MCF 10A (cell line): Measurements from ENCODE around the gene CBY1. TPM values are rescaled to one million over a fixed set of nuclear protein-coding genes. Genes with fewer than 3 reads are reported as not detected.
"Not testable (repeated sequence)": the region's sequence is repeated elsewhere in the genome, so short reads cannot be mapped to it uniquely, and the experiment has no call there.

ENCODE experiments used
- BruUV-seq: library from RNA; stranded (reverse); fragments of 400-500 nt; replicated peaks from 2 replicates; lab custom pipeline; 2021; lab: Mats Ljungman, UMichigan
- CTCF ChIA-PET: fragments of 300-600 bp; sonication (Branson Sonifier 250); formaldehyde crosslinking; extraction: SDS; loops from one replicate; lab custom pipeline; 2021; ENCODE audit warnings: antibody characterized with exemption, inconsistent platforms; lab: Yijun Ruan, JAX
- POLR2A ChIA-PET: fragments of 300-600, 350-650 bp; sonication (Branson Sonifier 250); formaldehyde crosslinking; extraction: SDS; loops from one replicate; lab custom pipeline; 2020; ENCODE audit warnings: antibody characterized with exemption, inconsistent platforms; lab: Yijun Ruan, JAX
- DNase-seq: peaks from one replicate; pipeline ENCODE4 v3.0.0-alpha.2; 2018; ENCODE audit not compliant: unreplicated experiment
- H3K27ac Mint-ChIP-seq: one replicate; pipeline ENCODE4 v1.8.0; 2022; ENCODE audit warnings: mild to moderate bottlenecking, low read depth, mixed read lengths; ENCODE audit not compliant: unreplicated experiment
- H3K27me3 Mint-ChIP-seq: one replicate; pipeline ENCODE4 v1.8.0; 2022; ENCODE audit warnings: mixed read lengths; ENCODE audit not compliant: insufficient read depth, unreplicated experiment
- H3K36me3 Mint-ChIP-seq: one replicate; pipeline ENCODE4 v1.8.0; 2022; ENCODE audit warnings: mild to moderate bottlenecking, moderate library complexity, mixed read lengths; ENCODE audit not compliant: insufficient read depth, unreplicated experiment
- H3K4me1 Mint-ChIP-seq: one replicate; pipeline ENCODE4 v1.8.0; 2022; ENCODE audit warnings: mixed read lengths; ENCODE audit not compliant: insufficient read depth, unreplicated experiment
- H3K4me3 Mint-ChIP-seq: one replicate; pipeline ENCODE4 v1.8.0; 2022; ENCODE audit warnings: mild to moderate bottlenecking, moderate library complexity, mixed read lengths; ENCODE audit not compliant: unreplicated experiment
- H3K9me3 Mint-ChIP-seq: one replicate; pipeline ENCODE4 v1.8.0; 2022; ENCODE audit warnings: mixed read lengths; ENCODE audit not compliant: unreplicated experiment
- intact Hi-C: fragments of 100-400 bp; cut with micrococcal nuclease; formaldehyde crosslinking; loops from 2 replicates; pipeline ENCODE4 v1.14.1; 2022
- total RNA-seq: library from RNA; stranded (reverse); gene quantifications from 2 replicates; pipeline ENCODE4 v1.2.3, GENCODE V29; 2022
- TF ChIP-seq, protein P1 (sequence below): fragments of 200-600 bp; IDR thresholded peaks from one replicate; pipeline ENCODE4 v1.8.0; 2022; ENCODE audit warnings: antibody characterized with exemption, mild to moderate bottlenecking; ENCODE audit not compliant: unreplicated experiment

The CBY1 gene
- total RNA-seq, 1 experiment from 2014 or later: 40.6 TPM

DNA sequence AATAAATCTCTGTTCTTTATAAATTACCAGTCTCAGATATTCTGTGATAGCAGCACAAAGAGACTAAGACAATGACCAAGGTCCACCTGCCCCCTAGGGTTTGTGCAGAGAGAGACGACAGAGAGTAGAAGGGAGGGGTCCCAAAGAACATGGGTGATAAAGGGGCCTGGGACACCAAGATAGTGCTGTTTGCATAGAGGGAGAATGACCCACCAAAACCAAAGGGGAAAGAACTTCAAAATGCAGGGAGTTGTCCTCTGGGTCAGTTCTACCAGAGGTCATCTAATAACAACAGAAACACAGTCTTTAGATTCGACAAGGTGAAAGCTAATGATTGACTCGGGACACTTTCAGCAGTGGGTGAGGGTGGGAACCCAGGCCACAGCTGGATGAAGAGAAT is 23.9 kb upstream of the CBY1 start:
- Mint-ChIP-seq H3K27me3 (no peaks in the 10 kb centered on the region), H3K4me3 (no peak overlapping the region), H3K27ac (no peak overlapping the region), H3K4me1 (no peaks in the 10 kb centered on the region), H3K9me3 (no peaks in the 10 kb centered on the region), H3K36me3 (peaks cover 11% of the 10 kb centered on the region)
- BruUV-seq: no TSS peak
- TF ChIP-seq, protein P1, sequence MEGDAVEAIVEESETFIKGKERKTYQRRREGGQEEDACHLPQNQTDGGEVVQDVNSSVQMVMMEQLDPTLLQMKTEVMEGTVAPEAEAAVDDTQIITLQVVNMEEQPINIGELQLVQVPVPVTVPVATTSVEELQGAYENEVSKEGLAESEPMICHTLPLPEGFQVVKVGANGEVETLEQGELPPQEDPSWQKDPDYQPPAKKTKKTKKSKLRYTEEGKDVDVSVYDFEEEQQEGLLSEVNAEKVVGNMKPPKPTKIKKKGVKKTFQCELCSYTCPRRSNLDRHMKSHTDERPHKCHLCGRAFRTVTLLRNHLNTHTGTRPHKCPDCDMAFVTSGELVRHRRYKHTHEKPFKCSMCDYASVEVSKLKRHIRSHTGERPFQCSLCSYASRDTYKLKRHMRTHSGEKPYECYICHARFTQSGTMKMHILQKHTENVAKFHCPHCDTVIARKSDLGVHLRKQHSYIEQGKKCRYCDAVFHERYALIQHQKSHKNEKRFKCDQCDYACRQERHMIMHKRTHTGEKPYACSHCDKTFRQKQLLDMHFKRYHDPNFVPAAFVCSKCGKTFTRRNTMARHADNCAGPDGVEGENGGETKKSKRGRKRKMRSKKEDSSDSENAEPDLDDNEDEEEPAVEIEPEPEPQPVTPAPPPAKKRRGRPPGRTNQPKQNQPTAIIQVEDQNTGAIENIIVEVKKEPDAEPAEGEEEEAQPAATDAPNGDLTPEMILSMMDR: no peak
- no peak for DNase-seq
- ChIA-PET POLR2A (no interaction called here), CTCF (interaction anchor here (0.6 kb wide), 1 partner anchor 100 kb away, joined by 3 read pairs; no protein-coding TSS in a partner anchor)
- intact Hi-C loops: no loop called here

DNA sequence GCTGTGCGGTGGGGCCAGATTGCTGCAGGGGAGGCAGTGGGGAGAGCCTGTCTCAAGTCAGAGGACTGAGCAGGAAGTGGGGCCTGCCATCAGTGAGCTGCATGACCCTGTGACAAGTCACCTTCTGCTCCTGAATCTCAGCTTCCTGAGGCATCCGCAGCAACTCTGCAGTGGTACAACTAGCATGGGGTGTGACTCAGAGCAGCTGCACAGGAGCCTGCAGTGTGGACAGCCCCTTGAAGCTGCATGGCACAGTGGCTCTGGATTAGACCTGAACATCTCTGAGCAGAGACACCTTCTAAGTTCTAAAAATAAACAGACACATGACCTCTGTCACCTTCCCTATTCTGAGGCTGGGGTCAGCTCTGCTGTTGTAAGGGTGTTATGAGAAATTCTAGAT is 18.2 kb upstream of the CBY1 start:
- no peak overlapping the region for H3K27ac Mint-ChIP-seq
- ChIA-PET CTCF (no interaction called here), POLR2A (interaction anchor here (1.4 kb wide), 1 partner anchor 43 kb away, joined by 3 read pairs; the partner anchor contains the start of gene TOMM22)
- DNase-seq: no peak
- no TSS peak for BruUV-seq
- H3K4me3 Mint-ChIP-seq: no peak overlapping the region
- H3K36me3 Mint-ChIP-seq: peaks cover 11% of the 10 kb centered on the region
- H3K4me1 Mint-ChIP-seq: no peaks in the 10 kb centered on the region
- no peaks in the 10 kb centered on the region for H3K27me3 Mint-ChIP-seq
- intact Hi-C loops: no loop called here
- H3K9me3 Mint-ChIP-seq: no peaks in the 10 kb centered on the region
- TF ChIP-seq, protein P1: no peak

DNA sequence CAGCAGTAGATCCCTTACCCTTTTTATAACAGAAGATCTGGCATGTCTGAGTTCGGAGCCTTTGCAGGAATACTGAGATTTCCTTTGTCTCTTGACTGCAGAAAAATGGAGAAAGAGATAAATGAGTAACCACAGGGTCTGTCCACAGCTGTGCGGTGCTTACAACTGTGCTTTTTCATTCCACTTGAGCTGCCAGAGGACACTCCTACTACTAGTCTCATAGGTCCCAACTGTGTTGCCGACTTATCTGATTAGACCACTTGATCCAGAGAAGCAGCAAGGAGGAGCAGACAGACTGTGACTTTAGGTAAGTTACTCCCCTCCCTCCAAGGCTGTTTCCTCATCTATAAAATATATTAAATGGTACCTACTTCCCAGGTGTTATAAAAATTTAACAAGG is 17.7 kb upstream of the CBY1 start:
- BruUV-seq: no TSS peak
- ChIA-PET CTCF (no interaction called here), POLR2A (interaction anchor here (1.4 kb wide), 1 partner anchor 43 kb away, joined by 3 read pairs; the partner anchor contains the start of gene TOMM22)
- no peak overlapping the region for H3K4me3 Mint-ChIP-seq
- intact Hi-C loops: no loop called here
- no peaks in the 10 kb centered on the region for H3K27me3 Mint-ChIP-seq
- no peak for DNase-seq
- no peak overlapping the region for H3K27ac Mint-ChIP-seq
- peaks cover 10% of the 10 kb centered on the region for H3K36me3 Mint-ChIP-seq
- TF ChIP-seq, protein P1: no peak
- no peaks in the 10 kb centered on the region for H3K4me1 Mint-ChIP-seq
- no peaks in the 10 kb centered on the region for H3K9me3 Mint-ChIP-seq

DNA sequence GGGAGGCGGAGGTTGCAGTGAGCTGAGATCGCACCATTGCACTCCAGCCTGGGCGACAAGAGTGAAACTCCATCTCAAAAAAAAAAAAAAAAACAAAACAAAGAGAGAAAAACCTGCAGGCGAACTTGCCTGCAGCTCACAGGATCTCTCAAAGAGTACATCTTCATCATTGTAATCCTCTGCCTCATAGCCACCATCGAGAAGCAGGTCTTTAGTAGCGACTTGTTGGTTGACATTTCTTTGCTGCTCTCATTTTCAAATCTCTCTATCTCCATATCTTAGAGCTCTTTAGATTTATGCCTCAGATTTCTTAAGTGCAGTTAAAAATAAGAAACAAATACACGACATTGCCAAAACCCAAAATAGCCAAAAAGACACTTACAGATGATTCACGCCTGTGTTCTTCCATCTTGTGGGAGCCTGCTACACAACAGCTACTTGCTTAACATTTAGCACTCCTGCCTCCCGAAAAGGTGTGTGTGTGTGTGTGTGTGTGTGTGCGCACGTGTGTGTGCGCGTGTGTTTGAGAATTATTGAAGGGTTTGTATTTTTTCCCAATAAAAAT is 14.9 kb upstream of the CBY1 start:
- no peaks in the 10 kb centered on the region for H3K4me1 Mint-ChIP-seq
- no peak overlapping the region for H3K4me3 Mint-ChIP-seq
- no peak for DNase-seq
- H3K27ac Mint-ChIP-seq: no peak overlapping the region
- H3K9me3 Mint-ChIP-seq: no peaks in the 10 kb centered on the region
- ChIA-PET POLR2A (no interaction called here), CTCF (no interaction called here)
- no TSS peak for BruUV-seq
- peaks cover 21% of the 10 kb centered on the region for H3K36me3 Mint-ChIP-seq
- TF ChIP-seq, protein P1: no peak
- no peaks in the 10 kb centered on the region for H3K27me3 Mint-ChIP-seq
- intact Hi-C loops: no loop called here

DNA sequence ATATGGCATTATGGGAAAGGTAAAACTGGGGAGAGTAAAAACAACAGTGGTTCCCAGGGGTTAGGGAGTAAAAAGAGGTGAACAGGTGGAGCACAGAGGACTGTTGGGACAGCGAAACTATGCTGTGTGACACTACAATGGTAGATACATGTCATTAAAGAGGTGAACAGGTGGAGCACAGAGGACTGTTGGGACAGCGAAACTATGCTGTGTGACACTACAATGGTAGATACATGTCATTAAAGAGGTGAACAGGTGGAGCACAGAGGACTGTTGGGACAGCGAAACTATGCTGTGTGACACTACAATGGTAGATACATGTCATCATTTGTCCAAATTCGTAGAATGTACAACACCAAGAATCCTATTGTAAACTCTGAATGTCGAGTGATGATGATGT is 12.2 kb upstream of the CBY1 start:
- BruUV-seq, CTCF ChIA-PET, H3K4me3 Mint-ChIP-seq: not testable (repeated sequence)

More for the DNA sequence above, 12.2 kb upstream of the CBY1 start:
- H3K4me1 Mint-ChIP-seq, H3K9me3 Mint-ChIP-seq, H3K27me3 Mint-ChIP-seq, intact Hi-C loops, POLR2A ChIA-PET, DNase-seq, H3K27ac Mint-ChIP-seq: not testable (repeated sequence)
- H3K36me3 Mint-ChIP-seq: peaks cover 16% of the 10 kb centered on the region
